Activated naive CD4-positive, alpha-beta T cell treated with anti-CD3 and anti-CD28 coated beads, Interleukin-2, amount 10 ng/mL, durations not matched to agents 7 days and 5 days (primary cell): ENCODE measurements around the gene HELT.
"Not testable (repeated sequence)": the region's sequence is repeated elsewhere in the genome, so short reads cannot be mapped to it uniquely, and the experiment has no call there.

ENCODE experiments used
- CTCF ChIA-PET: fragments of 350-600 bp; sonication (Branson Sonifier 250); formaldehyde crosslinking; loops from one replicate; lab custom pipeline; 2021; ENCODE audit warnings: antibody characterized with exemption; lab: Charles Lee
- DNase-seq: peaks from one replicate; pipeline ENCODE4 v3.0.0-alpha.2; 2020
- H3K27ac Mint-ChIP-seq: one replicate; pipeline ENCODE4 v1.8.0; 2021; ENCODE audit warnings: mild to moderate bottlenecking, moderate library complexity, mixed read lengths
- H3K27me3 Mint-ChIP-seq: one replicate; pipeline ENCODE4 v1.8.0; 2021; ENCODE audit warnings: mild to moderate bottlenecking, mixed read lengths
- H3K36me3 Mint-ChIP-seq: one replicate; pipeline ENCODE4 v1.8.0; 2021; ENCODE audit warnings: mixed read lengths
- H3K4me1 Mint-ChIP-seq: one replicate; pipeline ENCODE4 v1.8.0; 2021; ENCODE audit warnings: mixed read lengths
- H3K4me3 Mint-ChIP-seq: one replicate; pipeline ENCODE4 v1.8.0; 2021; ENCODE audit warnings: mild to moderate bottlenecking, moderate library complexity, mixed read lengths
- H3K9me3 Mint-ChIP-seq: one replicate; pipeline ENCODE4 v1.8.0; 2021; ENCODE audit warnings: mixed read lengths

HELT gene

DNA sequence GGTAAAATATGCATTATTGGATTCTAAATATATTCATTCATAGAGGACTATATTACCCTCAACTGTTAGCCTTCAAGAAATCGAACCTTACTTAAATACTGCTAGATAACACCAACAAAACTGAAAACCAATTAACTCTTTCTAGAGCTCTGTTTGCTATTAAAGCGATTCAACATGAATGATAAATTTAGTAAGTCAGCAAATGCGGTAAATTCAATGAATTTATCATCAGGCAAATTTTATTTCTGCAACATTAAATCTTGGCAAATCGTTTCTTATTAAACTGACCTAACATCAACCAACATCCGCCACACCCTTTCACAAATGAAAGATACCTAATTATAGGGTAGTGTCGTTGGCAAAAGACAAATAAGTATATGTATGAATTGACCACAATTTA, 26.4 kb upstream of the HELT start:
- Mint-ChIP-seq H3K9me3 (no peaks in the 10 kb centered on the region), H3K27ac (no peak overlapping the region), H3K4me3 (no peak overlapping the region), H3K27me3 (peaks cover 2% of the 10 kb centered on the region), H3K4me1 (no peaks in the 10 kb centered on the region), H3K36me3 (no peaks in the 10 kb centered on the region)
- DNase-seq: no peak
- CTCF ChIA-PET: no interaction called here

DNA sequence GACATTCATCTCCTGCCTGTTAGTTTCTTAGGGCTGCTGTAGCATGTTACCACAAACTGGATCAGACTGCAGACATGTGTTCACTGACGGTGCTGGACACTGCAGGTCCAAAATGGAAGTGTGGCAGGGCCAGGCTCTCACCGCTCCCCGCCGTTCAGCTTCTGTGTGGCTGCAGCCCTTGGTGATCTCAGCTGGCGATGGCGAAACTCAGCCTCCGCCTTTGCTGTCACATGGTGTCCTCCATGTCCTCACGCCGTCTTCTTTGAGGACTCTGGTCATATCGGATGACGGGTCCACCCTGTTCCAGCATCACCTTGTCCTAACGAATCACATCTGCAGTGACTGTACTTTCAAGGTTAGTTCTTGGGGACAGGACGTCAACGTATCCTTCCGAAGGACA, 25.9 kb upstream of the HELT start:
- CTCF ChIA-PET: no interaction called here
- Mint-ChIP-seq H3K9me3 (no peaks in the 10 kb centered on the region), H3K4me3 (no peak overlapping the region), H3K4me1 (no peaks in the 10 kb centered on the region), H3K27ac (no peak overlapping the region), H3K27me3 (peaks cover 7% of the 10 kb centered on the region), H3K36me3 (no peaks in the 10 kb centered on the region)
- no peak for DNase-seq

GRCh38 chr4:184993247-184993646, 25.0 kb upstream of the HELT start:
- no peaks in the 10 kb centered on the region for H3K9me3 Mint-ChIP-seq
- H3K4me3 Mint-ChIP-seq: no peak overlapping the region
- no peak for DNase-seq
- H3K36me3 Mint-ChIP-seq: no peaks in the 10 kb centered on the region
- no peak overlapping the region for H3K27ac Mint-ChIP-seq
- CTCF ChIA-PET: no interaction called here
- no peaks in the 10 kb centered on the region for H3K4me1 Mint-ChIP-seq
- peaks cover 7% of the 10 kb centered on the region for H3K27me3 Mint-ChIP-seq

DNA sequence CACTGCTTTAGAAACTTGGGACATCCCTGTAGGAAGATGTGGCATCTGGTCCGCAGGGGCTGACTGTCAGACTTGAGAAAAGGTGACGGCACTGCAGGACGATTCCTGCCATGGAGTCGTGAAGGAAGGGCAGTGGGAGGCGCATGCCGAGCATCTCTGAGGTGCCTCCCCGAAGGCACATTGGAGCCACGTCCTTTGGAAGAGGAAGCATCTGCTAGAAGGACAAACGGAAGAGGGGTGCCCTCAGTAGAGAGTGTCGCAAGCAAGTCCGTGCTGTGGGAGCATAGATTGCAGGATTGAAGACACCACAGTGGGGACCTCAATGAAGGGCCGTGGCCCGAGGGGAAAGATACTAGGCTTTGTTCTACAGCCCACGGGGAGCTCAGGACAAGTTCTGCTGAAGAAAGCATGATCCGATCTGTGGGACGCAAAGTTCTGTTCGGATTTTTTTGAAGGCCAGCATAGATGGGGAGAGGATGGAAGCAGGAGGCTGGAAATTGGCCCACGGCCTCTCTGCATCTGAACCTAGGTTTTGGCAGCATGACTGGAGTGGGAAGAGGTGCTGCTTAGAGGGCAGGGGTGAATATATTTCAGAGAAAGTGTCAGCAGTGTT, 24.2 kb upstream of the HELT start:
- Mint-ChIP-seq H3K4me3 (no peak overlapping the region), H3K27me3 (peaks cover 7% of the 10 kb centered on the region), H3K9me3 (no peaks in the 10 kb centered on the region), H3K27ac (no peak overlapping the region), H3K4me1 (no peaks in the 10 kb centered on the region), H3K36me3 (no peaks in the 10 kb centered on the region)
- no peak for DNase-seq
- CTCF ChIA-PET: no interaction called here

- Mint-ChIP-seq H3K4me3 (no peak overlapping the region), H3K27ac (no peak overlapping the region), H3K9me3 (no peaks in the 10 kb centered on the region), H3K4me1 (no peaks in the 10 kb centered on the region), H3K27me3 (peaks cover 7% of the 10 kb centered on the region), H3K36me3 (no peaks in the 10 kb centered on the region)
- CTCF ChIA-PET: no interaction called here
- no peak for DNase-seq
Observed at GRCh38 chr4:184994623-184995010, 23.7 kb upstream of the HELT start.

GRCh38 chr4:184997656-184998055, 20.6 kb upstream of the HELT start:
- H3K4me1 Mint-ChIP-seq, DNase-seq, H3K9me3 Mint-ChIP-seq, H3K36me3 Mint-ChIP-seq, H3K4me3 Mint-ChIP-seq, H3K27ac Mint-ChIP-seq: not testable (repeated sequence)
- H3K27me3 Mint-ChIP-seq: peaks cover 15% of the 10 kb centered on the region
- CTCF ChIA-PET: interaction anchor here (1.2 kb wide), 1 partner anchor 9 kb away, joined by 3 read pairs; no protein-coding TSS in a partner anchor

- CTCF ChIA-PET: interaction anchor here (1.4 kb wide), 1 partner anchor 23 kb away, joined by 3 read pairs; no protein-coding TSS in a partner anchor
- Mint-ChIP-seq H3K27ac (no peak overlapping the region), H3K9me3 (no peaks in the 10 kb centered on the region), H3K4me3 (no peak overlapping the region), H3K36me3 (no peaks in the 10 kb centered on the region), H3K4me1 (peaks cover 9% of the 10 kb centered on the region), H3K27me3 (peaks cover 51% of the 10 kb centered on the region)
- DNase-seq: no peak
Observed at GRCh38 chr4:185002784-185003183, 15.5 kb upstream of the HELT start.

GRCh38 chr4:185003596-185004351, 14.5 kb upstream of the HELT start:
- CTCF ChIA-PET: interaction anchor here (0.6 to 1.6 kb wide), 3 partner anchors 22 to 593 kb away, joined by 3 read pairs; no protein-coding TSS in a partner anchor
- Mint-ChIP-seq H3K27me3 (peaks cover 61% of the 10 kb centered on the region), H3K4me1 (peaks cover 9% of the 10 kb centered on the region), H3K36me3 (no peaks in the 10 kb centered on the region), H3K9me3 (no peaks in the 10 kb centered on the region), H3K4me3 (no peak overlapping the region), H3K27ac (no peak overlapping the region)
- no peak for DNase-seq

DNA sequence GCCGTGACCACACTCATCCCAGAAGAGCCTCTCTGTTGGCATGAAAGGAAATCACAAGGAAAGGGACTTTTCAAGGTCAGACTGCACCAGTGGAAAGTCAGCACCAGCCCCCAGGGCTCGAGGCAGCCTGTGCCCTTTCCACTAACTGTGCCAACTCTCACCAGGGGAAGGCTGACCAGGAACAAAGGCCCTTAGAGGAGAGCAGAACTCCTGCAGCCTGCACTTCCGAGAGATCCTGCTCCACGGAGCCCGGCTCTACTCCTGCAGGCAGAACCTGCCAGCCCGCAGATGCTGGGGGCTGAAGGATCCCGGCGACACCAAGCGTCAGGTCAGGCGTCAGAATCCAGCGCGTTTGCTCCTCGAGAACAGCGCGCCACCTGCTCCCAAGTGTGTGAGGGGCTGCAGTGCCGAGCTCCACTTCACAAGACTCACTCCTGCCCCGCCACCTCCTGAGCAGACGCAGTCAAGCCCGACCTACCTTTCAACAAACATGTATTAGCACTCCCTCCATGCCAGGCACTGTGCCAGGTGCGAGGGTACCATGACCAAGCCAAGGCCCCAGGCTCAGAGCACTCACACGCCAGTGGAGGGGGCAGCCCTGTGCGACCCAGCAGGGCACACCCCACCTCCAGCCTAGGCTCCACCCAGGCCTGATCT, 13.6 kb upstream of the HELT start:
- Mint-ChIP-seq H3K36me3 (no peaks in the 10 kb centered on the region), H3K4me3 (no peak overlapping the region), H3K4me1 (peaks cover 9% of the 10 kb centered on the region), H3K27me3 (peaks cover 70% of the 10 kb centered on the region), H3K27ac (no peak overlapping the region), H3K9me3 (no peaks in the 10 kb centered on the region)
- DNase-seq: no peak
- CTCF ChIA-PET: interaction anchor here (0.6 to 2.1 kb wide), 12 partner anchors 14 to 593 kb away, joined by 3 to 9 read pairs (median 4); no protein-coding TSS in a partner anchor

DNA sequence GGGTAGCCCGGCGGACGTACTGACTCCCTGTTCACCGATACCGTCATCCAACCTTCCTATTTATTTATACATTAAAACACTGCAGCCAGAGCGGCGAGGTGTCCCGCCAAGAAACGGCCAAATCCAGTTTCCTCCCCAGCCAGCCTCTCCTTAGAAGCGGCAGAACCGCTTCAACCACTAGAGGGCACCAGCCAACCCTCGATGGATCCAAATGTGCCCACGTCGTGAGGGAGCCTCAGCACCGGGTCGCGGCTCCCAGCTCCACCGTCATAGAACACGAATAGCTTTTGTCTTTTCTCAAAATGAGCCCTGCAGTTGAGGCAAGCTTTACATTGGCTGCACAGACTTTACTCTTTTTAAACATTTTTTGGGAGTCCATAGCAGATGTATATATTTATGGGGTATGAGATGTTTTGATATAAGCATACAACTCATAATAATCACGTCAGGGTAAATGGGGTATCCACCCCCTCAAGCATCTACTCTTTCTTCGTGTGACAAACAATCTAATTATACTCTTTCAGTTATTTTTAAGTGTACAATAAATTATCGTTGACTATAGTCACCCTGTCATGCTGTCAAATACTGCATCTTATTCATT, 13.0 kb upstream of the HELT start:
- H3K27me3 Mint-ChIP-seq: peaks cover 72% of the 10 kb centered on the region
- no peaks in the 10 kb centered on the region for H3K9me3 Mint-ChIP-seq
- no peak overlapping the region for H3K4me3 Mint-ChIP-seq
- peaks cover 9% of the 10 kb centered on the region for H3K4me1 Mint-ChIP-seq
- H3K36me3 Mint-ChIP-seq: no peaks in the 10 kb centered on the region
- H3K27ac Mint-ChIP-seq: no peak overlapping the region
- DNase-seq: peak; percentile 85
- CTCF ChIA-PET: interaction anchor here (0.8 to 2.1 kb wide), 13 partner anchors 9 to 592 kb away, joined by 3 to 9 read pairs (median 4); no protein-coding TSS in a partner anchor

- H3K27ac Mint-ChIP-seq: no peak overlapping the region
- H3K4me3 Mint-ChIP-seq: no peak overlapping the region
- peaks cover 2% of the 10 kb centered on the region for H3K4me1 Mint-ChIP-seq
- DNase-seq: peak; percentile 35
- no peaks in the 10 kb centered on the region for H3K9me3 Mint-ChIP-seq
- peaks cover 99% of the 10 kb centered on the region for H3K27me3 Mint-ChIP-seq
- CTCF ChIA-PET: interaction anchor here (1.7 to 2.1 kb wide), 3 partner anchors 11 to 266 kb away, joined by 7 to 8 read pairs (median 8); no protein-coding TSS in a partner anchor
- no peaks in the 10 kb centered on the region for H3K36me3 Mint-ChIP-seq
Observed at GRCh38 chr4:185011408-185011807, 6.9 kb upstream of the HELT start.

DNA sequence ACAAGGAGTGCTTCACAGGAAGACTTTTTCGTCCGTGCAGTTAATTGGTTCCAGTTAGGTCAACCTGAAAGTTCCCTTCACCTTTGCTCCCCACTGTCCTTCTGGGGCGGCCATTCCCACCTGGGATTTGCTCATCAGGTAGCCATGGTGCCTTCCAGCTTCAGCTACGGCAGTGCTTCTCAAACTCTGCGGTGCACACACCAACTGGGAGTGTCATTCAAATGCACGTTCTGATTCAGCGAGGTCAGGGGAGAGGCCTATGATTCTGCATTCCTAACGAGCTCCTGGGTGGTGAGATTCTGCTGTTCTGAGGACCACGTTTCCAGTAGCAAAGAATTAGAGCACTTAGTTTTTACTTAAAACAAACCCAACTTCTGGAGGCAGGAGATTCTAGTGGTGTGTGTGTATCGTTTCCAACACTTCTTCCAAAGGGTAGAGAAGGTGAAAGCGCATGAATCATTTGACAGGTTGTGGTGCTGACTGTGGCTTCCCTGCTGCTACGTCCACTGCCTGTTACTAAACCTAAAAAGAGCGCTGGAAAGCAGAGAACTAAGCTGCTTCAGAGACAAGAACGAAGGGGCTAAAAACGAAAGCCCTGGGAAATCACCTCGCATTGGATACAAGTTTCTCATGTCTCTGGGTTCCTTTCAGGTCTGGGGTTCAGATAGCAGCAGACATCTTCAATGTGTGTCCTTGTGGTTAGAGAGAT, 4.7 kb upstream of the HELT start:
- Mint-ChIP-seq H3K4me3 (no peak overlapping the region), H3K4me1 (peaks cover 2% of the 10 kb centered on the region), H3K27ac (no peak overlapping the region), H3K27me3 (peaks cover 100% of the 10 kb centered on the region), H3K9me3 (no peaks in the 10 kb centered on the region), H3K36me3 (peaks cover 1% of the 10 kb centered on the region)
- CTCF ChIA-PET: interaction anchor here (0.6 to 1.3 kb wide), 2 partner anchors 8 to 83 kb away, joined by 3 to 6 read pairs; no protein-coding TSS in a partner anchor
- DNase-seq: no peak

- no peaks in the 10 kb centered on the region for H3K9me3 Mint-ChIP-seq
- CTCF ChIA-PET: interaction anchor here (1.2 kb wide), 1 partner anchor 119 kb away, joined by 3 read pairs; no protein-coding TSS in a partner anchor
- DNase-seq: no peak
- H3K4me3 Mint-ChIP-seq: no peak overlapping the region
- no peak overlapping the region for H3K27ac Mint-ChIP-seq
- H3K4me1 Mint-ChIP-seq: peaks cover 2% of the 10 kb centered on the region
- H3K27me3 Mint-ChIP-seq: peaks cover 100% of the 10 kb centered on the region
- peaks cover 1% of the 10 kb centered on the region for H3K36me3 Mint-ChIP-seq
Observed at GRCh38 chr4:185015108-185015507, 3.2 kb upstream of the HELT start.
